SIG-M5 (cell line): ENCODE results near the gene KCNMA1.
"Not testable (repeated sequence)": the region's sequence is repeated elsewhere in the genome, so short reads cannot be mapped to it uniquely, and the experiment has no call there.

Source experiments
- DNase-seq: peaks from one replicate; lab custom pipeline; 2025; lab: John Stamatoyannopoulos, UW

The KCNMA1 gene

DNA sequence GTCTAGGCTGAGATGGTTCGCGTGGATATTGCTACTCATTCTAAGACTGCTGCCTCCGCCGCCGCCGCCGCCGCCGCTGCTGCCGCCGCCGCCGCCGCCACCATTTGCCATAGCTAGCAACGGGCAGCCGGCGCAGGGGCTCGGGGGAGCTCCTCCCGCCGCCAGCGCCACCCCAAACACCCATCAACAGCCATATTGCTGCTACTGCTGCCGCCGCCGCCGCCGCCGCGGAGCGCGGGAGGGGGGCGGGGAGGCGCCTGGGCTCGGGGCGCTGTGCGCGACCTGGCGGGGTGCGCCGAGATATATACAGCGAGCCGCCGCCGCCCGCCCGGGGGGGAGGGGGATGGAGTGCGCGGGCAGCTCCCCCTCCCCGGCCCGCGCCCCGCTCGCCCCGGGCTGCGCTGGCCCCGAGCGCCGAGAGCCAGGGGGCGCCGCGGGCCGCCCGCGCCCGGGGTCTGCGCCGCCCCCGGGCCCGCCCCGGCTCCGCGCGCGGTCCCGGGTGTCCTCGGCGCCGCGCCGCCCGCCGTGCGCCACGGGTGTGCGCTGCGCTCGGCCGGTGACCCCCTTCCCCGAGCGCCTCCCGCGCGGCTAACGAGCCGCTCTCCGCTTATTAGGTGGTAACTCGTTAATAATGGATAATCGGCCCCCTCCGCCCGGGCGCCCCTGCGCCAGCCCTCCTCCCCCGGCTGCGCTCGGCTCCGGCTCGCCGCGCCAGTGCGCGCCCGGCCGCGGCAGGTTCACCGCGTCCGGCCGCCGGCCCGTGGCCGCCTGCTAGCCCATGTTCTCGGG lies at the start of gene KCNMA1:
Gene KCNMA1, minus strand, starts transcription at position 277 of the 789 bp plus-strand sequence.
- no peak for DNase-seq

DNA sequence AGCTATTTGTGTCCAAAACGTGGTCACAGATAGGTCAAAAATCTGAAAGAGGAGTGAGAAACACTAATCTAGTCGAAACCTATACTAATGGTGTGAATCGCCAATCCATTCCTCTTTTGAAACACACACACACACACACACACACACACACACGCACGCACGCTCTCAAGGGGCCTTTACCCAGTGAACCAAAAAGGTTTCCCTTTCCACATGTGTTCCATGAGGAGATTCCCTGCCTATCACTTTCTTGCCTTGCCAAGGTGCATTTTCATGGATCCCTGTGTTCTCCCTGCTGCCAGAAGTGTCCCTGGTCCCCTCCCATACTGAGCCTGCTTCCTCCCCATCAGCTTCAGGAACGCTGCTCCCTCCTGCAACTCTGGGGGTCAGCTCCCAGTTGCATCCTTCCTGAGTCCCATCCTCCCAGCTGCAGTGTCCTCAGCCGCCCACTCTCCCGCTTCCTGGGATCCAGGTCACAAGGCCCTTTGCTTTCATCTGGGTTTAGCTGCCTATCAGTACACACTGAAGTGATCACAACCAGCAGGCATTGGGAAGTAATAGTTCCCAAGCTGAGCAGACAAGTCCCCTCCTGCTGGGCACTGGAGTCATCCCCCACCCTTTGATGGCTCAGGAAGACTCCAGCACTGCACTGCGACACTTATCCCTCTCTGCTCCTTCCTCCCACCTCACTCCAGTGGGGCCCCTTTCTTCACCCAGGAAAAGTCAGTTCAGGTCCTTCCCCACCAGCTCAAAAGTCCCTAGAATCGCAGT lies 49.2 kb upstream of the KCNMA1 start:
- no peak for DNase-seq

DNA sequence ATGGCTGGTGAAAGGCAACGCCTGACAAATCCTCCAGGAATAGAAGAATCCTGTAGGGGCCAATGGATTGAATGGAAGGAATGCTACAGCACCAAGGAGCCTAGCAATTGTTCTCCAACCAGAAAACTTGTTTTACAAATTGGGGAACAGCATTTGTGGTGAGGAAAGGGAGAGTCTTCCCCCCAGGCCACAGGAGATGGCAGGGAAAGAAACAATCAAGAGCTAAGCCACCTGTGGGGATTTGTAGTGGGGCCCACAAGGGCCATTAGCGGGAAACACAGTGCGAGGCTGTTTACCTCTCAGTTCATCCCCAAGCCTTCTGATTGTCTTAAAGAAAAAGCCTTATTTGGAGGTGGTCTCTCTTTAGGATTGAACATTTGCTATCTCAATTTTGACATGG lies 48.5 kb upstream of the KCNMA1 start:
- DNase-seq, result no peak

DNA sequence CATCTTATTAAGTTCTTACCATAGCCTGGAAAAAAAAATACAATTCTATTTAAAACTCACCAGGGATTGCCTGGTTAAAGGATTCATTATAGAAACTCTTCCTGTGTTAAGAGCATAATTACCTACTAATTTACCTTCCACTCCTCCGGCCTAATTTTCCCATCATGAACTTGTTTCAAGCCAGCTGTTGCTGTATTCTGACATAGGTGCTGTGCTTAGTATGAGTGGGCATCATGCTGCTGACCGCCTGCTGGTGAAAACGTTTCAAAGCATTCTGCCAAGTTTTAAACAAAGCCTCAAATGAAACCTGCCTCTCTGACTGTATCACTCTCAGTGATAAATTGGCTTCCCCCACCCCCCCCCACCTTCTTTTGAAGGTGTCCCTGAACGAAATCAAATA lies 47.8 kb upstream of the KCNMA1 start:
- DNase-seq, result no peak

DNA sequence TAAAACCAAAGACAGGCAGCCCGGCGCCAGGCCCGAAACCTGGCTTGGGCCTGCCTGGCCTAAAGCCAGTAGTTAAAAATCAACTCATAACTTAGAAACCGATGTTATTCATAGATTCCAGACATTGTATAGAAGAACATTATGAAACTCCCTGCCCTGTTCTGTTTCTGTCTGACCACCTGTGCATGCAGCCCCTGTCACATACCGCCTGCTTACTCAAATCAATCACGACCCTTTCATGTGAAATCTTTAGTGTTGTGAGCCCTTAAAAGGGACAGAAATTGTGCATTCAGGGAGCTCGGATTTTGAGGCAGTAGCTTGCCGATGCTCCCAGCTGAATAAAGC lies 45.5 kb upstream of the KCNMA1 start:
- DNase-seq, result not testable (repeated sequence)

DNA sequence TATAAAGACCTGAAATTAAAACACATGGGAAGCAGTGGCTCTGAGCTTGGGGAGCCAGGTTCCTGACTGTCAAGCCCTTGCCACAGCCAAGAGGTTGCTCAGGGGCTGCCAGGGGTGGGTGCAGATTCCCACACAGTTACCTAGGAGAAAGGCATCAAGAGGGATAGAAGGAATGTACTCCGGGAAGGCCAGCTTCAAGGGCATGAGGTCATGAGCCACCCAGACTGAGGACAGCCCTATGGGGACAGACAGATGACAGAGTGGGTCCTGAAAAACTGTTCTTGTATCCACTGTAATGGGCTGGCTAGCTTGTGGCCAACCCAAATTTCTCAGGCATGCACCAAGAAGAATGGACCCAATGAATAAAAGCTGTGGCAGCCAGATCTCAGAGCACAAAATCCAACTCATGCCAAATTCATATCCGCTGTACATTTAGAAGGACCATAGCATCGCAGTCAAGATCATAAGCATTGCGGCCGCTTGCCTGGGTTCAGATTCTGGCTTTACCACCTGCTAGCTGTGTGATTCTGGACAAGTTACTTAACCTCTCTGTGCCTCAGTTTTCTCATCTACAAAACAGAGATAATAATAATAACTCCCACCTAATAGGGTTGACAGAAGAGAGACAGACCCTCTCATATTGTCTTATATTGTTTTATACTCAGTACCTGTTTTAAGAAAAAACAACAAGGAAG lies 44.9 kb upstream of the KCNMA1 start:
- no peak for DNase-seq

DNA sequence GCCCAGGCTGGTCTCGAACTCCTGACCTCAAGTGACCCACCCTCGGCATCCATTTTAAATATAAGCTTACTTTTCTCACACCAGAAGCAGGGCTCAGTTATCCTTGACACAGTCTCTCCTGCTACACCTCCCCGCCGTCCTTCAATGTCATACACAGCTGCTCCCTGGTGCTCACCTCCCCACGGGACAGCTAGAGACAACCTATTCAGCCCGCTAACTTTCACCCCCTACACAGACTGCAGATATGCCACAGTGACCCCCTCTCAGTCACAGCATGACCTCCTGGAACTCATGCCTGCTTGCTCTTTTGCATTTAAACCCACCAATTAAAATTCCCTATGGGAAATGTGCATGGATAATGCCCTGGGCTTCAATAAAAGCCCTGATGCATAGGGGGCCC lies 44.2 kb upstream of the KCNMA1 start:
- DNase-seq, result no peak

DNA sequence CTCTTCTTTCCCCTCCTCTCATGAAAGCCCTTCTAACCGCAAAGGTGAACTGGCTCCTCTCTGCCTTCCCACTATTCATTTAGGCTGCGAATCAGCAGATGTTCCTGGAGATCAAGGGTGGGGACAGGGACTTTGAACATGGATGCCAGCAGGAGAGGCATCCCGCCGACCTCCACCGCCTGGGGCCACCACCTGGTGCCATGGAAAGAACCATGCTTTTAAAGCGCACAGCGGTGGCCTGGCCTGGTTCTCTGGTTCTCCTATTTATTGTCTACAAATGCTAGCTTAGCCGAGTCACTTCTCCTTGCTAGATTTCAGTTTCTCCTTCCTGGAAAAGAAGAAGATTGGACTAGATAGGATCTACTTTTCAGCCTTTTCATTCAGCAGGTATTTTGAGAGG lies 43.2 kb upstream of the KCNMA1 start:
- DNase-seq, result no peak

DNA sequence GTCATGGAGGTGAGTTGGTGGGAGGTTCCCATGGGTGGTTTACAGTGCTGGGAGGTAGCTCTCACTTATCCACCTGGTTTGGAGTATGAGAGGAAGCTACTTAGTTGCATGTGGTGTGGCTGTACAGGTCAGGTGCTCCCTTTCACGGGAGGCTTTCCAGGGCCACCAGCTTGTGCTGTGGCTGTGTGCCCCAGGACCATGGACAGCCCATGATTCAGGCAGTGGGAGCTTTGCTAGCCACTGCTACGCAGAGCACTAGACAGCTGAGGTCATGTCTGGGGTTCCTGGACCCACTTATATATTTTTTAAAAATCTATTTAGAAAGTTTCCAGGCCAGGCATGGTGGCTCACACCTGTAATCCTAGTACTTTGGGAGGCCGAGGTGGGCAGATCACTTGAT lies 42.5 kb upstream of the KCNMA1 start:
- no peak for DNase-seq

DNA sequence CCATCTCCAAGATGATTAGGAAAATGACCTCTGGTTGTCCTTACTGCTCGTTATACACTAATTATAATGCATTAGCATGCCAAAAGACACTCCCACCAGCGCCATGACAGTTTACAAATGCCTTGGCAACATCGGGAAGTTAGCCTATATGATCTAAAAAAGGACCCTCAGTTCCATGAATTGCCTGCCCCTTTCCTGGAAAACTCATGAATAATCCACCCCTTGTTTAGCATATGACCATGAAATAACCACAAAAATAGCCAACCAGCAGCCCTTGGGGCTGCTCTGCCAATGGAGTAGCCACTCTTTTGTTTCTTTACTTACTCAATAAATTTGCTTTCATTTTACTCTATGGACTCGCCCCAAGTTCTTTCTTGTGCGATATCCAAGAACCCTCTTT lies 41.6 kb upstream of the KCNMA1 start:
- no peak for DNase-seq

DNA sequence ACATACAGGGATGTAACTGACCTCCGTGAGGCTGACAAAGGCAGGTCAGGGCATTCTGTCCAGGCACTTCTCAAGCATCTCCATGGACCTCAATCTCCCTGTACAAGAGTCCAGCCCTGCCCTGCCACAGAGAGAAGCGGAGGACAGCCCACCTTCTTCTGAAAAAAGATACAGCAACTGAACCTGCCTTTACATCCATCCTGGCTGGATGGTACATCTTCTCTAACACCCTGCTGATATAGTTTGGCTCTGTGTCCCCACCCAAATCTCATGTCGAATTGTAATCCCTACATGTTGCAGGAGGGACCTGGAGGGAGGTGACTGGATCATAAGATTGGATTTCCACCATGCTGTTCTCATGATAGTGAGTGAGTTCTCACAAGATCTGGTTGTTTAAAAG lies 40.5 kb upstream of the KCNMA1 start:
- no peak for DNase-seq

DNA sequence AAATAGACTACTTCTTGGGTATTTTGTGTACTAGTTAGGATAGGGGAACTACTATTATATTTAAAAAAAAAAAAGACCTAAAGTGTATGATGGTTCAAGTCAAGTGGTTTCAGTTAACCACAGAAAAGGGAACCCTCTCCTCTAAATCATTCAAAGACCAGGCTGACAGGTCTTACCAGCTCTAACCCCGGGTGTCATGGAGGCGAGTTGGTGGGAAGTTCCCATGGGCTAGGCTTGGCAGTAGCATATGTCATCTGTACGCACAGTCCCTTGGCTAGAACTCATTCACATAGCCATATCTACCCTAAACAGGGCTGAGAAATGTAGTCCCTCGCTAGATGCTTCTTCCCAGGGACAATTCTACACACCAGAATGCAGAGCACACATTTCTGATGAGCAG lies 37.7 kb upstream of the KCNMA1 start:
- DNase-seq, result no peak

DNA sequence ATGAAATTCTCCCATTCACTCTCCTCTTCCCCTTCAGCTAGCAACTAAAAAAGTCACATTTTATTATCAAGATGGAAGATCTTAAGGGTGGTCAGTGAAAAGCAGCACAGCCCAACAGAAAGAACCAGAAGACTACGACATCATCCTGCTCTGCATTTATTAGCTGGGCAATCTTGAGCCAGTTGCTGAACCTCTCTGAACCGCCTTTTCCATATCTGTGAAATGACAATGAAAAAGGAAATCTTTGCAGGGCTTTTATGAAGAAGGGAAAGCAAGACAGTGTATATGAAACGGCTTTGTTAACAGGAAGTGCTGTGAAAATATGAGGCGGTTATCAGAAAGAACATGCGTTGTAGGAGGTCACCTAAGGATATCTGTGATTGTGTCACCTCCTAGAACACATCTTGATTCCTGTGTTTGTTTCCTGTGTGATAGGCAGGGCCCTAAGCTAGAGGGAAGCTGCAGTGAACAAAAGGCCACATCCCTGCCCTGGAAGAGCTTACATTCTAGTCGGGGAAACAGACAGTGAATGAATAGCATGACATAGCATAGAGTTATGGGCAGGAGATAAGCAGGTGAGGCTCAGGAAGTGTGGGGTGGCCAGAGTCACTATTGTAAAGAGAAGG lies 36.0 kb upstream of the KCNMA1 start:
- DNase-seq, result no peak

DNA sequence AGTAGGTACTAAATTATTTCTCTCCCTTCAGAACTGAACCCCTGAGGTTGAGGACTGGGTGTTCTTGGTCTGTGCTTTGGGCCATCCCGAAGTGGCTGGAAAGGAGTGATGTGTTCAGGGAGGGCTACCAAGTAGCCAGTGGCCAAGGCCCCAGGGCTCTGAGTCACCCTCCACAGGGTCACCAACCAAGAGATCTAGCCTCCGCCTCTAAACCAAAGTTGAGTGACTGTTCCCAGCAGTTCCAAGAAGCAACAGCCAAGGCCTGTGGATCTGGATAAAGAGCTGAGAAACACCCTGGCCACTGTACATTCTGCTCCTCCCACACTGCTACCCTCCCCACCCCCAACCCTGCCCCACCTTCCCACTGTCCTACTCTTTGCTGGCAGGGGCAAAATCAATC lies 35.5 kb upstream of the KCNMA1 start:
- DNase-seq, result no peak

DNA sequence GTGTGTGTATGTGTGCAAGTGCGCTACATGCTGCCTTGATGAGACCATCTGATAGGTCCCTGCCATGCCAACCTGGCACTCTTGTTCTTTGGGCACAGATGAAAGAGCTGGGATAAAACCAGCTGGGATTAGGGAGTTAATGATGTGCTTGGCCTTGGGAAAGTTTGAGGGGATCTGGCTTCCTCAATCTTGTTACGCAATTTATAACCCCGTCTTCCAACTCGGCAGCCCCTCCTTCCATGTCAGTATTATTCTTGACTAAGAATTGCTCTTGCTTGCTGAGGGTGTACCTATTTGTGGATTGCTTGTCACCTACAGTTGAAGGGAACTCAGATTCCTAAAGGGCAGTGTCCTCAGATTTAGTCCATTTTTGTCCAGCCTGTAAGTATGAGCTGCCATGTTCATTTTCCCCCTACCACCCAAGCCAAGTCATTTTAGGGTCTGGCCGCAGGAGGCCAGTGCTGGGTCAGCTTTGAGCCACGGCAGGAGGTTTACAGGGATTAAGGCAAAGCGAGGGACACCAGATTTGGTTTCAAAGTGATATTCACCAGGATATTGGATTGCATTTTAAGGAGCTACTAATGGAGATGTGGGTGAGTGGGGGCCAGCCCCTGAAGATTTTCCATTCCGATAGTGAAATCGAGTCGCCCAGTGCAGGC lies 34.1 kb upstream of the KCNMA1 start:
- no peak for DNase-seq

DNA sequence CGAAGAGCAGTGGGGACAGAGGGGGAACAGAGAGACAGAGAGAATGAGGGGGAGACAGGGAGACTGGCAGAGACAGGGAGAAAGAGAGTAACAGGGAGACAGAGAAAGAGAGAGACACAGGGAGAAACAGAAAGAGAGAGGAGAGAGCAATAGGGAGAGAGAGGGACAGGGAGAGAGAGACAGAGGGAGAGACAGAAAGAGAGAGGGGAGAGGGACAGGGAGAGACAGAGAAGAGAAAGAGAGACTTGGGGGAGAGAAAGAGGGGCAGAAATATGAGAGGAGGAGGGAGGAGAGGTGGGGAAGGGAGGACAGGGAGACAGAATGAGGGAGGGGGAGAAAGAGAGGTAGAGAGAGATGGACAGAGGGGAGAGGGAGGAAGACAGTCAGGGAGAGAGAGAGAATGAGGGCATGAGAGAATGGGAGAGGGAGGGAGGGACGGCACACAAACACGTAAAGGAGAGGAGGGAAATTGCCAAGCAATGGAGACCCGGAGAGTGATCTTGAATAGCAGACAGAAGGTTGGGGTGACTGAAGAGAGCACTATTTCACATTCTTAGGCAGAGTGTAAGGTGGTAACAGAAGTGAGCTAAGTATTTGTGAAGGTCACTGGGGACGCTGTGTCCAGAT lies 33.3 kb upstream of the KCNMA1 start:
- no peak for DNase-seq

DNA sequence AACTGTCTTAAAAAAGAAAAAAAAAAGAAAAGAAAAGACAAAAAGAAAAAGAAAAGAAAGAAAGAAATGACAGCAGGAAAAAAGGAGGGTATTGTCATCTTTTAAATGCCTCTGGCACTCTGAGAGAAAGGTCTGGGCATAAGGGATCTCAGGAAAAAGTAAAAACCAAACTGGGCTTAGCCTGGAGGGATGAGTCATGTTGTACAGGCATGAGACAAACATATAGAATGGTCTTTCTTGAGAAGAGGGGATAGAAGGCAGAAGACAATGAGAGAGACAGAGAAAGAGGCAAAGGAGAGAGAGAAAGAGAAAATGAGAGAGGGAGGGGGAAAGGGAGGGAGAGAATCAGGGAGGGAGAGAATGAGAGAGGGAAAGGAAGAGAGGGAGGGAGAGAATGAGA lies 32.3 kb upstream of the KCNMA1 start:
- no peak for DNase-seq

DNA sequence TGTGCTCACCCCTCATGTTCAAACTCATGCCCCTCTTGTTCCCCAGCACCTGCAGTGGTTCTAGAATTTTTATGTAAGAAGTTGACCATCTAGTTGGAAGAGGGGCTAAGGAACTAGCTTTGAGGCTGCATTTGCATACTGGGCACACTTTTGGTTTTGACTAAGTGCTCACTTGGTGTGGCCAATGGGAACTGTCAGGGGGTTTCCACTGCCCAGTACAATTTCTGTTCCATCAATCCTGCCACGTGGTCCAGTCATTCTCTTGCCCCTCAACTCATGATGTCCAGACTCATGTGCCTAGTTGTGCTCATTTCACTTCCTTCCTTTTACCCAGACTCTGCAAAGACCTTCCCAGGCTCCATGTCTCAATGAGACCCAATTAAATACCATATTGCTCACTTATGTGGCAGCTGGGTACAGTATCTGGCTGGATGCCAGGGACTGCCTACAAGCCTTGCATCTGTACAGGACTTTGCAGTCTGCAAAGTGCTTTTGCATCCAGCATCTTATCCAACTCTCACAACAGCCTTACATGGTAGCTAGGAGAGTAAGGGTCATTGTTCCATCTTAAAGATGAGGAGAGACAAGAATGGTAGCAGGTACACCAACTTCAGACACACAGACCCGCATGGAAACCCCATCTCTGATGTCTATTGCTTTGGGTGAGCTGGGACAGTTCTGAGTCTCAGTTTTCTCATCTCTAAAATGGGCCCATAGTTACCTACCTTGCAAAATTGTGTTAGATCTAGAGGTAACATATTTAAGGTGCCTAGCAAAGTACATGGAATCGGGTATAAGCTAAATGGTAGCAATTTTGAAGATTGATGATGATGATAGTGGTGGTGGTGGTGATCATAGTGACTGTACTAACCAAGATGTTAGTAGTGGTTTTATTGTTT lies 30.1 kb upstream of the KCNMA1 start:
- DNase-seq, result no peak

DNA sequence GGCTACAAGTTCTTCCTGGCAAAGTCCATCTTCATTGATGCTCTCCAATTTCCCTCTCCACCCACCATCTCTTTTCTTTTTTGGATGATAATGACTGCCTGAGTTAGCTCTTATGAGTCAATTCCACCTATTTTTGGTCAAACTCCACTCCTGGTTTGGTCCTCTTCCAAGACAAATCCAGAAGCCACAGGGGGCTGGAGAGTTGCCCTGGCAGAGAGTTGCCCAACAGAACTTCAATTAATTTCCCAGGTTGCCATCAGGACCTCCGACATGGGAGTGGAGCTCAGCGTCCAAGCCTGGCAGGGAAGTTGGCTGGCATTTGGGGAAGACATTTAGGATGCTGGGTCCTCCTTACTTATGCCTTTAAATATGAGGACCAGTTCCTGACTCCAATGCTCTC lies 29.2 kb upstream of the KCNMA1 start:
- DNase-seq, result no peak

DNA sequence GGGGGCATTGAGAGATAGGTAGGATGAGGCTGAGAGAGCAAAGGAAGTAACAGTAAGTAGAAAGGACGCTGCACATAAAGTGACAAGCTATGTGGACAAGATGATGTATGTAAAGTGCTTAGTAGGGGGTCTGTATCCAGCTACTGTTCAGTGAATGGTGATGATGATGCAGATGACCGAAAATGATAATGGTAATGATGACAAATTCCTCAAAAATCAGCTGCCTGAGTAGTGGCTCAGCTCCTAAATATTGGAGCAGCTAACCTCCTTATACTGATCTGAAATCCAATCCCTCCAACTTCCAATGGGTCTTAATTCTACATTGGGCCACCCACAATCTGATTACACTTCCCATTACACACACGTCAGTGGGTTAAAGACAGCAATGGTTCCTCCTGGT lies 27.1 kb upstream of the KCNMA1 start:
- DNase-seq, result no peak

DNA sequence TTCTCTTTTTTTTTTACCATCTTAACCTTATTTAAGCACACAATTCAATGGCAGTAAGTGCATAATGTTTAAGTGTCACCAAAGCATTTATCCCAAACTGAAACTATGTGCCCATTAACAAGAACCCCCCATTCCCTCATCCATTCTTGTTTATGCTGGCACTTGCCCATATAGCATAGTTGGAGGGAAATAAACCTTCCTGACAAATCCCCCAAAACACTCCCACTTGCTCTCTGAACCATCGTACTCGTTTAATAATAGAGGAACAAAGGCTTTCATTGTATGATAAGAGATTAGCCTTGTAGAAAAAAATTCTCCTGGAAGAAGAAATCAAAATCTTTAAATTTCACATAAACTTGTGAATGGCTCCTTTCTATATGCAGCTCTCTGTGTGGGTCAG lies 26.4 kb upstream of the KCNMA1 start:
- no peak for DNase-seq
